H9 (cell line): ENCODE data around the gene CYRIA. TPM values are rescaled to one million over a fixed set of nuclear protein-coding genes. Genes with fewer than 3 reads are reported as not detected.

ENCODE experiments used
- DNase-seq: peaks from one replicate; pipeline ENCODE4 v3.0.0-alpha.2; 2017
- H2AFZ ChIP-seq: one replicate; pipeline ENCODE4 v1.6.1; 2013; ENCODE audit warnings: mild to moderate bottlenecking, low read length, control low read depth, moderate library complexity
- H2AK5ac ChIP-seq: 2 replicates; pipeline ENCODE4 v1.6.1; 2013; ENCODE audit warnings: low read length, control low read depth, mixed read lengths; ENCODE audit not compliant: insufficient read length
- H2BK120ac ChIP-seq: one replicate; pipeline ENCODE4 v1.6.1; 2013; ENCODE audit warnings: low read depth, mild to moderate bottlenecking, low read length, control low read depth, inconsistent platforms; ENCODE audit not compliant: poor library complexity, severe bottlenecking
- H2BK12ac ChIP-seq: 2 replicates; pipeline ENCODE4 v1.6.1; 2013; ENCODE audit warnings: low read length, control low read depth, mixed read lengths, low read depth; ENCODE audit not compliant: insufficient read length
- H2BK15ac ChIP-seq: 2 replicates; pipeline ENCODE4 v1.6.1; 2013; ENCODE audit warnings: low read depth, low read length, control low read depth
- H2BK20ac ChIP-seq: one replicate; pipeline ENCODE4 v1.6.1; 2013; ENCODE audit warnings: low read depth, mild to moderate bottlenecking, low read length, control low read depth, inconsistent platforms; ENCODE audit not compliant: poor library complexity, severe bottlenecking
- H2BK5ac ChIP-seq: 2 replicates; pipeline ENCODE4 v1.6.1; 2013; ENCODE audit warnings: low read length, control low read depth, mixed read lengths; ENCODE audit not compliant: insufficient read length
- H3K14ac ChIP-seq: 2 replicates; pipeline ENCODE4 v1.6.1; 2013; ENCODE audit warnings: low read length, control low read depth; ENCODE audit not compliant: insufficient read depth
- H3K18ac ChIP-seq: 2 replicates; pipeline ENCODE4 v1.6.1; 2013; ENCODE audit warnings: low read depth, mild to moderate bottlenecking, mixed read lengths, low read length, control low read depth; ENCODE audit not compliant: insufficient read length
- H3K23ac ChIP-seq: 2 replicates; pipeline ENCODE4 v1.6.1; 2013; ENCODE audit warnings: low read length, control low read depth, mixed read lengths, low read depth; ENCODE audit not compliant: insufficient read length
- H3K23me2 ChIP-seq: 2 replicates; pipeline ENCODE4 v1.6.1; 2013; ENCODE audit warnings: low read depth, mild to moderate bottlenecking, mixed read lengths, low read length, control low read depth; ENCODE audit not compliant: insufficient read length, poor library complexity, severe bottlenecking
- H3K27ac ChIP-seq: 2 replicates; pipeline ENCODE4 v1.5.1; 2013; ENCODE audit warnings: low read length, control low read depth, mixed read lengths, low read depth; ENCODE audit not compliant: insufficient read length
- H3K27me3 ChIP-seq: 2 replicates; pipeline ENCODE4 v1.6.1; 2013; ENCODE audit warnings: low read length, control low read depth, inconsistent platforms; ENCODE audit not compliant: insufficient read depth
- H3K4ac ChIP-seq: 2 replicates; pipeline ENCODE4 v1.6.1; 2013; ENCODE audit warnings: low read depth, mild to moderate bottlenecking, control low read depth, inconsistent platforms, low read length, moderate library complexity
- H3K4me1 ChIP-seq: 2 replicates; pipeline ENCODE4 v1.6.1; 2013; ENCODE audit warnings: low read length, control low read depth, inconsistent platforms; ENCODE audit not compliant: insufficient read depth
- H3K4me2 ChIP-seq: 2 replicates; pipeline ENCODE4 v1.6.1; 2013; ENCODE audit warnings: low read length, control low read depth, mixed read lengths; ENCODE audit not compliant: insufficient read length, insufficient read depth
- H3K56ac ChIP-seq: 2 replicates; pipeline ENCODE4 v1.6.1; 2013; ENCODE audit warnings: low read depth, mild to moderate bottlenecking, mixed read lengths, low read length, control low read depth; ENCODE audit not compliant: insufficient read length
- H3K79me1 ChIP-seq: 2 replicates; pipeline ENCODE4 v1.6.1; 2013; ENCODE audit warnings: low read depth, mild to moderate bottlenecking, moderate library complexity, low read length, control low read depth, inconsistent platforms; ENCODE audit not compliant: insufficient read depth, poor library complexity, severe bottlenecking
- H3K79me2 ChIP-seq: 2 replicates; pipeline ENCODE4 v1.6.1; 2013; ENCODE audit warnings: low read length, control low read depth, inconsistent platforms; ENCODE audit not compliant: insufficient read depth
- H3K9ac ChIP-seq: 2 replicates; pipeline ENCODE4 v1.6.1; 2013; ENCODE audit warnings: low read length, control low read depth, mixed read lengths; ENCODE audit not compliant: insufficient read length; ENCODE audit errors: extremely low read depth
- H3K9me3 ChIP-seq: one replicate; pipeline ENCODE4 v1.6.1; 2013; ENCODE audit warnings: low read depth, low read length, inconsistent platforms; ENCODE audit not compliant: control insufficient read depth
- H3T11ph ChIP-seq: one replicate; pipeline ENCODE4 v1.6.1; 2013; ENCODE audit warnings: mild to moderate bottlenecking, low read length, control low read depth, inconsistent platforms
- H4K20me1 ChIP-seq: one replicate; pipeline ENCODE4 v1.6.1; 2013; ENCODE audit not compliant: control insufficient read depth, insufficient read length, insufficient read depth
- H4K5ac ChIP-seq: 2 replicates; pipeline ENCODE4 v1.6.1; 2013; ENCODE audit warnings: low read depth, mild to moderate bottlenecking, mixed read lengths, low read length, control low read depth; ENCODE audit not compliant: insufficient read length
- H4K8ac ChIP-seq: replicated peaks from 2 replicates; pipeline ENCODE4 v1.6.1; 2013; ENCODE audit warnings: low read length, control low read depth, mixed read lengths, low read depth; ENCODE audit not compliant: insufficient read length
- H4K91ac ChIP-seq: 2 replicates; pipeline ENCODE4 v1.6.1; 2013; ENCODE audit warnings: low read depth, mild to moderate bottlenecking, moderate library complexity, mixed read lengths, low read length, control low read depth; ENCODE audit not compliant: insufficient read length
- H3K27ac Mint-ChIP-seq, 3 experiments: 2 replicates in 2 of 3; 3 replicates in 1 of 3; pipeline ENCODE4 v1.8.0; 2020 to 2021; ENCODE audit warnings: mixed read lengths in 3 of 3, mild to moderate bottlenecking in 1 of 3, moderate library complexity in 1 of 3
- H3K27me3 Mint-ChIP-seq: 2 replicates; pipeline ENCODE4 v1.8.0; 2021; ENCODE audit warnings: low read depth, mild to moderate bottlenecking, moderate library complexity, mixed read lengths
- H3K36me3 Mint-ChIP-seq, 3 experiments: 2 replicates in 2 of 3; 3 replicates in 1 of 3; pipeline ENCODE4 v1.8.0; 2020 to 2021; ENCODE audit warnings: low read depth in 3 of 3, mixed read lengths in 3 of 3; ENCODE audit not compliant: insufficient read depth in 1 of 3
- H3K4me1 Mint-ChIP-seq, 2 experiments: 2 replicates each; pipeline ENCODE4 v1.8.0; 2020; ENCODE audit warnings: mixed read lengths in 2 of 2
- H3K4me3 Mint-ChIP-seq, 2 experiments: 2 replicates in 1 of 2; 3 replicates in 1 of 2; pipeline ENCODE4 v1.8.0; 2020 to 2021; ENCODE audit warnings: mild to moderate bottlenecking in 2 of 2, mixed read lengths in 2 of 2, moderate library complexity in 1 of 2
- H3K9me3 Mint-ChIP-seq, 2 experiments: 2 replicates in 1 of 2; 3 replicates in 1 of 2; pipeline ENCODE4 v1.8.0; 2020; ENCODE audit warnings: mild to moderate bottlenecking in 2 of 2, mixed read lengths in 2 of 2, moderate library complexity in 1 of 2
- CTCF ChIP-seq: fragments of 200-600 bp; sonication (generic); conservative IDR thresholded peaks from 3 replicates; pipeline ENCODE4 v1.8.0; 2021; ENCODE audit warnings: antibody characterized with exemption, mild to moderate bottlenecking
- WGBS: extraction: QIAGEN DNeasy Blood & Tissue Kit; methylation state at CpG from one replicate; pipeline ENCODE4 v1.1.7; 2013; ENCODE audit warnings: missing lambda C conversion rate, low lambda C conversion rate, mixed read lengths; ENCODE audit not compliant: insufficient read length; ENCODE audit errors: extremely low coverage; 5-methylcytosine and 5-hydroxymethylcytosine counted together
- long read RNA-seq: library from polyadenylated mRNA; unstranded; transcript quantifications from one replicate; pipeline ENCODE4 v2.0.0, GENCODE V29; 2020
- total RNA-seq: library from RNA; stranded (reverse); gene quantifications from 2 replicates; pipeline ENCODE4 v1.2.1, GENCODE V29; 2021

The CYRIA gene
- total RNA-seq, result 2.2 and 2.3 TPM in 2 replicates
- long read RNA-seq, full-length matches to known transcripts, result 4 of 9 reads
- long read RNA-seq, partial matches to known transcripts, result 1 of 9 reads
- long read RNA-seq, other reads (novel, unspliced or antisense), result 4 of 9 reads

- no peaks in the 10 kb centered on the region; the same call in 1 of the 2 replicates for H3K4me1 ChIP-seq
- H3K27ac Mint-ChIP-seq, result peak within 1 kb of the TSS in 2 of 3 experiments; percentile 13 to 27; a peak in 1 of 7 replicates
- H3K18ac ChIP-seq, result no peak within 1 kb of the TSS
- H4K91ac ChIP-seq, result no peak within 1 kb of the TSS
- no peak within 1 kb of the TSS for H3K27ac ChIP-seq
- no peaks in the 10 kb centered on the region for H3K79me2 ChIP-seq
- no peak within 1 kb of the TSS for H2BK12ac ChIP-seq
- no CpG with 5 or more reads among the region's 54 CpGs for WGBS
- H3K14ac ChIP-seq, result 0 out of 2 replicates have a peak within 1 kb of the TSS, but pooled peaks have one; percentile 66
- no peak within 1 kb of the TSS for H3K23ac ChIP-seq
- no peaks in the 10 kb centered on the region; a peak in 1 of 5 replicates for H3K9me3 Mint-ChIP-seq
- peak within 1 kb of the TSS; percentile 92 for H2AFZ ChIP-seq
- no peak within 1 kb of the TSS for H3K4ac ChIP-seq
- H4K8ac ChIP-seq, result no peak within 1 kb of the TSS
- H3T11ph ChIP-seq, result no peak within 1 kb of the TSS
- no peaks in the 10 kb centered on the region for H4K20me1 ChIP-seq
- H3K36me3 Mint-ChIP-seq, result no peaks in the 10 kb centered on the region
- H2AK5ac ChIP-seq, result no peak within 1 kb of the TSS
- H3K23me2 ChIP-seq, result peaks cover 10% of the 10 kb centered on the region
- H2BK15ac ChIP-seq, result no peak within 1 kb of the TSS
- DNase-seq, result peak; percentile 61
- H3K79me1 ChIP-seq, result no peaks in the 10 kb centered on the region
- peaks cover 26 to 27% of the 10 kb centered on the region in 2 experiments for H3K4me1 Mint-ChIP-seq
- H2BK120ac ChIP-seq, result no peak within 1 kb of the TSS
- H3K4me3 Mint-ChIP-seq, result peak within 1 kb of the TSS; percentile 72 to 85
- H3K9me3 ChIP-seq, result no peaks in the 10 kb centered on the region
- no peak within 1 kb of the TSS for H2BK5ac ChIP-seq
- no peak within 1 kb of the TSS for H2BK20ac ChIP-seq
- peak within 1 kb of the TSS; percentile 81 for H3K4me2 ChIP-seq
- H3K56ac ChIP-seq, result no peak within 1 kb of the TSS
- no peak for TF ChIP-seq CTCF
- peaks cover 45% of the 10 kb centered on the region for H3K27me3 Mint-ChIP-seq
- H4K5ac ChIP-seq, result no peak within 1 kb of the TSS
- peak within 1 kb of the TSS; percentile 15 for H3K9ac ChIP-seq
- peaks cover 4% of the 10 kb centered on the region; the same call in 1 of the 2 replicates for H3K27me3 ChIP-seq
Measured at GRCh38 chr2:16665748-16666448, at the start of gene CYRIA. TSS of gene CYRIA (minus strand) at chr2:16665834. CDS start at chr2:16588119, 77,715 bp downstream.
